Measurements from ENCODE around the gene PTPRD.

- TF ChIP-seq CTCF (conservative IDR thresholded peaks at IDR 0.05; ENCODE audit: low read length) (no peak), EZH2phosphoT487 (IDR thresholded peaks at IDR 0.05; ENCODE audit: borderline replicate concordance, low read depth, low read length) (no peak)
Observed at GRCh38 chr9:8766096-8766495, 1846.7 kb downstream of the PTPRD start.

Data from OCI-LY7 (cell line).